Measurements from ENCODE around the gene SEMA3G. TPM values are rescaled to one million over a fixed set of nuclear protein-coding genes. Genes with fewer than 3 reads are reported as not detected.

The SEMA3G gene
- total RNA-seq, 1 donor from 2014 or later: not detected

GRCh38 chr3:52432691-52433141 lies 12.2 kb downstream of the SEMA3G start:
- no peak for DNase-seq
- no peak for ATAC-seq (ENCODE audit: low read depth)
- Mint-ChIP-seq H3K27ac (no peak overlapping the region), H3K27me3 (no peaks in the 10 kb centered on the region), H3K9me3 (no peaks in the 10 kb centered on the region), H3K36me3 (ENCODE audit: low read depth) (no peaks in the 10 kb centered on the region), H3K4me3 (no peak overlapping the region), H3K4me1 (peaks cover 4% of the 10 kb centered on the region)
- intact Hi-C loops (cut with micrococcal nuclease): no loop called here
- TF ChIP-seq CTCF (IDR thresholded peaks at IDR 0.05): no peak
- CTCF ChIA-PET: no interaction called here
- POLR2A ChIA-PET: interaction anchor here (0.7 kb wide), 1 partner anchor 399 kb away, joined by 4 read pairs; no protein-coding TSS in a partner anchor

- Mint-ChIP-seq H3K36me3 (ENCODE audit: low read depth) (no peaks in the 10 kb centered on the region), H3K4me3 (no peak overlapping the region), H3K27ac (no peak overlapping the region), H3K4me1 (peaks cover 4% of the 10 kb centered on the region), H3K27me3 (no peaks in the 10 kb centered on the region), H3K9me3 (no peaks in the 10 kb centered on the region)
- ATAC-seq (ENCODE audit: low read depth) (no peak), DNase-seq (no peak)
- POLR2A ChIA-PET: no interaction called here
- CTCF ChIA-PET: no interaction called here
- no peak for TF ChIP-seq CTCF (IDR thresholded peaks at IDR 0.05)
- intact Hi-C loops (cut with micrococcal nuclease): no loop called here
These were observed 12.7 kb downstream of the SEMA3G start for GRCh38 chr3:52432225-52432624.

- H3K27me3 Mint-ChIP-seq: no peaks in the 10 kb centered on the region
- ChIA-PET CTCF (interaction anchor here (0.9 to 1.2 kb wide), 2 partner anchors 15 to 17 kb away, joined by 3 read pairs; no protein-coding TSS in a partner anchor), POLR2A (interaction anchor here (0.8 kb wide), 1 partner anchor 104 kb away, joined by 3 read pairs; the partner anchor contains the start of gene UQCC5)
- H3K4me1 Mint-ChIP-seq: peaks cover 4% of the 10 kb centered on the region
- no peak overlapping the region for H3K27ac Mint-ChIP-seq
- ATAC-seq (ENCODE audit: low read depth): no peak
- intact Hi-C loops (cut with micrococcal nuclease): no loop called here
- no peak for DNase-seq
- no peak for TF ChIP-seq CTCF (IDR thresholded peaks at IDR 0.05)
- H3K4me3 Mint-ChIP-seq: no peak overlapping the region
- no peaks in the 10 kb centered on the region for H3K9me3 Mint-ChIP-seq
- H3K36me3 Mint-ChIP-seq (ENCODE audit: low read depth): no peaks in the 10 kb centered on the region
These were observed 13.3 kb downstream of the SEMA3G start for GRCh38 chr3:52431459-52432223.

GRCh38 chr3:52430416-52430810 lies 14.5 kb downstream of the SEMA3G start:
- H3K36me3 Mint-ChIP-seq (ENCODE audit: low read depth): no peaks in the 10 kb centered on the region
- ATAC-seq (ENCODE audit: low read depth) (no peak), DNase-seq (no peak)
- POLR2A ChIA-PET: no interaction called here
- no peaks in the 10 kb centered on the region for H3K27me3 Mint-ChIP-seq
- no peak overlapping the region for H3K27ac Mint-ChIP-seq
- H3K4me1 Mint-ChIP-seq: peaks cover 4% of the 10 kb centered on the region
- CTCF ChIA-PET: interaction anchor here (0.9 to 1.2 kb wide), 2 partner anchors 17 to 18 kb away, joined by 3 read pairs; no protein-coding TSS in a partner anchor
- no peak for TF ChIP-seq CTCF (IDR thresholded peaks at IDR 0.05)
- H3K9me3 Mint-ChIP-seq: no peaks in the 10 kb centered on the region
- no peak overlapping the region for H3K4me3 Mint-ChIP-seq
- intact Hi-C loops (cut with micrococcal nuclease): no loop called here

- no peak for DNase-seq
These were observed 15.0 kb downstream of the SEMA3G start for GRCh38 chr3:52429779-52430415.

More at GRCh38 chr3:52429779-52430415, 15.0 kb downstream of the SEMA3G start:
- ChIA-PET CTCF (interaction anchor here (2.3 to 3.4 kb wide), 2 partner anchors 17 kb away, joined by 11 to 37 read pairs; no protein-coding TSS in a partner anchor), POLR2A (no interaction called here)
- Mint-ChIP-seq H3K9me3 (no peaks in the 10 kb centered on the region), H3K36me3 (ENCODE audit: low read depth) (no peaks in the 10 kb centered on the region), H3K27me3 (no peaks in the 10 kb centered on the region), H3K4me1 (peaks cover 4% of the 10 kb centered on the region), H3K4me3 (no peak overlapping the region), H3K27ac (no peak overlapping the region)
- TF ChIP-seq CTCF (IDR thresholded peaks at IDR 0.05): no peak
- no peak for ATAC-seq (ENCODE audit: low read depth)
- intact Hi-C loops (cut with micrococcal nuclease): no loop called here

All from activated B cell treated with CpG ODN at 0.5 μM for 24 hours (primary cell).